22Rv1 (cell line): ENCODE measurements around the gene SLC4A2.

ENCODE experiments used
- H3K27ac ChIP-seq: fragments of 450-650 bp; 2 replicates; pipeline ENCODE4 v1.5.1; 2017
- ZFX ChIP-seq: fragments of 450-650 bp; IDR thresholded peaks from 2 replicates; pipeline ENCODE4 v1.6.1; 2017; ENCODE audit warnings: antibody characterized with exemption, borderline replicate concordance
- TF ChIP-seq, protein P1 (sequence below): fragments of 450-650 bp; IDR thresholded peaks from 2 replicates; pipeline ENCODE4 v1.5.1; 2017; ENCODE audit warnings: mild to moderate bottlenecking

Gene SLC4A2

GRCh38 chr7:151057989-151058780 lies 1.2 kb upstream of the SLC4A2 start:
- no peak for TF ChIP-seq ZFX
- TF ChIP-seq, protein P1, sequence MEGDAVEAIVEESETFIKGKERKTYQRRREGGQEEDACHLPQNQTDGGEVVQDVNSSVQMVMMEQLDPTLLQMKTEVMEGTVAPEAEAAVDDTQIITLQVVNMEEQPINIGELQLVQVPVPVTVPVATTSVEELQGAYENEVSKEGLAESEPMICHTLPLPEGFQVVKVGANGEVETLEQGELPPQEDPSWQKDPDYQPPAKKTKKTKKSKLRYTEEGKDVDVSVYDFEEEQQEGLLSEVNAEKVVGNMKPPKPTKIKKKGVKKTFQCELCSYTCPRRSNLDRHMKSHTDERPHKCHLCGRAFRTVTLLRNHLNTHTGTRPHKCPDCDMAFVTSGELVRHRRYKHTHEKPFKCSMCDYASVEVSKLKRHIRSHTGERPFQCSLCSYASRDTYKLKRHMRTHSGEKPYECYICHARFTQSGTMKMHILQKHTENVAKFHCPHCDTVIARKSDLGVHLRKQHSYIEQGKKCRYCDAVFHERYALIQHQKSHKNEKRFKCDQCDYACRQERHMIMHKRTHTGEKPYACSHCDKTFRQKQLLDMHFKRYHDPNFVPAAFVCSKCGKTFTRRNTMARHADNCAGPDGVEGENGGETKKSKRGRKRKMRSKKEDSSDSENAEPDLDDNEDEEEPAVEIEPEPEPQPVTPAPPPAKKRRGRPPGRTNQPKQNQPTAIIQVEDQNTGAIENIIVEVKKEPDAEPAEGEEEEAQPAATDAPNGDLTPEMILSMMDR = no peak
- H3K27ac ChIP-seq = peak overlapping the region; percentile 96

DNA sequence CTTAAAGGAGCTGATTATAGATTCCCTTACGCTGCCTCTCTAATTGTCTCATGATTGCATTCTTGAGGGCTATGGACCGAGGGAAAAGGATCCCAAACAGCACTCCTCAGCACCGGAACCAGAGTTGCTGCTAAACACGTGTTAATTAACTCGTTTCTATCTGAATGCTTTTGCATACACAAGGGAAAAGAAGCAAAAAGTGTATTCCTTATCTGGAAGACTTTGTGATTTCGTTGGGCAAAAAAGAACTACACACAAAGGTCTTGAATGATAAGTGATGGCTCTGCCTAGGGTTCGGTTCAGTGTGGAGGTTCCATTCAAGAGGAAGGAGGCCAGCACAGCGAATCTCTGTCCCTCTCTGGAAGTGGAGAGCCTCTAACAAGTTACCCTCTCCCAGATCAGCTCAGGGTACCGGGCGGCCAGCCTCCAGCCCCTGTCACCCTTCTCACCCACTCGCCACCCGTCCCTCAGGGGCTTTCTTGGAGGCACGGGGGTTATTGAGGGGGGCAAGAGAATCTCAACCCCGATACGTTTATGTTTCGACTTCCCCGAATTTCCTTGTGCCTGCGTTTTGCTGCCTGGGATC lies 515 bp upstream of the SLC4A2 start:
- TF ChIP-seq, protein P1 = no peak
- no peak for TF ChIP-seq ZFX
- H3K27ac ChIP-seq = peak overlapping the region; percentile 96

- TF ChIP-seq, protein P1 = peak; percentile 22; the same call in 1 of the 2 replicates
- no peak for TF ChIP-seq ZFX
- H3K27ac ChIP-seq = peak overlapping the region; percentile 96
These were observed 675 bp downstream of the SLC4A2 start for GRCh38 chr7:151060113-151060415.

DNA sequence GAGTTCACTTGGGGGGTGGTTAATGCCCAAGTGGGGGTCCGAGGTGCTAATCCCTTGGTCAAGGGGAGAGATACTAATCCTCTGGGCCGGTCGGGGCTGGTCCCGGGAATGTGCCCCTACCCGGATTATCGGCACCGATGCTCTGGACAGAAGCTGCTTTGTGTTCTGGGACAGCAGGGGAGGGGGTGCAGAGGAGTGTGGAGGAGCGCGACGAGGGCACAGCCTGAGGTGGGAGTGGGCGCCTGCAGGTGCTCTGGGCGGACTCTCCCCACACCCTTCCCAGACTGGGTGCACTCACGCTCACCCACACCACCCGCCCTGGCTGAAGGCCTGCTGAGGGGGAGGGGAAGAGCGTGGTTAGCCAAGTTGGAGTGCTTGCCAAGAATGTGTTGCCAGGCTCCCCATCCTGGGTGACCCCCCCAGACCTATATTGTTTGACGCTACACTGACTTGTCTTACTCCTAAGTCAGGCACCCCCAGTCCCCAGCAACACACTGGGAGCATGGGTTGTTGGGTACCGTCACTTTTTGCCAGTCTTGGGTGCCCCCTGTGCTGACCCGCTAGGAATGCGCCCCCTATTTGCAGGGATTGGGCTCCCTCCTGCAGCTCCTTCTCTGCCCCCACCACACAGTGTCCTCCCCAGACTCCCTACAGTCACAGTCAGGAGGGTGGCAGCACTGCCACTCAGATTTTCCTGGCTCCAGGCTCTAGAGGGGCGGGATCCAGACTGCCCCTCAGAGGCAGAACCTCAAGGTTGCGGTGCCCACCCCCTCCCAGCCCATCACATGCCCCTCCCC lies 1.2 kb downstream of the SLC4A2 start:
- H3K27ac ChIP-seq = peak overlapping the region; percentile 96
- TF ChIP-seq, protein P1 = no peak
- TF ChIP-seq ZFX = no peak

- TF ChIP-seq ZFX = no peak
- TF ChIP-seq, protein P1 = no peak
- peak overlapping the region; percentile 96 for H3K27ac ChIP-seq
These were observed 2.1 kb downstream of the SLC4A2 start for GRCh38 chr7:151061213-151062110.

DNA sequence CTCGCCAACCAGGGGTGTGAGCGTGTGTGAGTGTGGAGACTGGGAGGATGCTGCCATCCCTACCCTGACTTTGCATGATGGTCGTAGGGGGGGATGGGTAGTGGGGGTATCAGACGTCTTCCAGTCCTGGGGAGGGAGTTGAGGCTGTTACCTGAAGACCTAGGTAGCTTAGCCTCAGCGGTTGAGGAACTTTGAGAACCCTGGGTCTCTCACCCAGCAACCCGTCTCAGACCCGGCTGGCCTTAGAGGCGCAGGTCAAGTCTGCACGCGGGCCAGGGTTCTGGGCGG lies 2.7 kb downstream of the SLC4A2 start:
- H3K27ac ChIP-seq = peak overlapping the region; percentile 96
- TF ChIP-seq, protein P1 = no peak
- TF ChIP-seq ZFX = no peak
